Effector memory CD4-positive, alpha-beta T cell (primary cell): ENCODE data around the gene DNAI1.

Experiments
- DNase-seq, 3 donors: peaks; one replicate each; pipeline ENCODE4 v3.0.0-alpha.2; 2020
- H3K27ac ChIP-seq: 2 replicates; pipeline ENCODE4 v1.7.0; 2013; ENCODE audit warnings: mild to moderate bottlenecking, low read length, moderate library complexity; ENCODE audit not compliant: insufficient read depth, poor library complexity, severe bottlenecking
- H3K27me3 ChIP-seq: replicated peaks from 2 replicates; pipeline ENCODE4 v1.7.0; 2013; ENCODE audit warnings: mild to moderate bottlenecking, low read length; ENCODE audit not compliant: insufficient read depth, control insufficient read depth, poor library complexity, severe bottlenecking
- H3K36me3 ChIP-seq: 2 replicates; pipeline ENCODE4 v1.7.0; 2013; ENCODE audit warnings: mild to moderate bottlenecking, low read length, moderate library complexity; ENCODE audit not compliant: control insufficient read depth, insufficient read depth
- H3K4me1 ChIP-seq: 2 replicates; pipeline ENCODE4 v1.7.0; 2013; ENCODE audit warnings: low read length, mild to moderate bottlenecking; ENCODE audit not compliant: control insufficient read depth, insufficient read depth, poor library complexity, severe bottlenecking
- H3K4me3 ChIP-seq: 2 replicates; pipeline ENCODE4 v1.7.0; 2013; ENCODE audit warnings: low read length, low read depth, mild to moderate bottlenecking; ENCODE audit not compliant: insufficient read depth, poor library complexity, severe bottlenecking
- H3K9me3 ChIP-seq: 2 replicates; pipeline ENCODE4 v1.7.0; 2013; ENCODE audit warnings: mild to moderate bottlenecking, low read length, moderate library complexity; ENCODE audit not compliant: control insufficient read depth

Gene DNAI1

DNA sequence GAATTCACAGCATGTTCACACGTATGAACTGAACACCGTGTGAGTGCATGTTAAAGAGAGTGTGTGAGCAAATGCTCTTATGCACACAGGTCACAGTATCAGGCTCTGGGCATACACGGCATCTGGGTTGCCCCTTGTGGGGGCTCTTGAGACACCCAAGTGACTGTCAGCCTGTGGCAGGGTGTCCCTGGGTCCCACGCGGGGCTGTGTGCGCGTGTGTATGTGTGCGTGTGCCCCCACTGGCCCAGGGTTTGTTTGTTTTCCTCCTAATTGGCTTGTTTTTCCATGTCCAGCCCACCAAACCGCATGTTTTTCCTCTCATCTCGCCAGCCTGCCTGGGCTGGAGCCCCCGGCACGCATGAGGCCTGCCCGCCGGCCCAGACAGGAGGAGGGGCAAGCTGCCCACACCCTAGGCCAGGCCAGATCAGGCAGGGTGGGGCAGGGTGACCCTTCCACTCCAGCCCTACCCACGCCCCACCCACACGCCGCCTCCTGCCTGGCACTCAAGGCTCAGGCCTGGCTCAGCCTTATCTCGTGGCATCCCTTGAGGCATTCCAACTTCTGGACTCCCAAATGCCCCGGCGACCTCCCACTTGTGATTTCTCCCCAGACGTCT lies 102.1 kb downstream of the DNAI1 start:
- Histone ChIP-seq H3K4me1 (no peaks in the 10 kb centered on the region), H3K36me3 (no peaks in the 10 kb centered on the region), H3K27me3 (no peaks in the 10 kb centered on the region), H3K27ac (no peak overlapping the region), H3K9me3 (peaks cover 4% of the 10 kb centered on the region), H3K4me3 (no peak overlapping the region)
- DNase-seq: no peak

DNA sequence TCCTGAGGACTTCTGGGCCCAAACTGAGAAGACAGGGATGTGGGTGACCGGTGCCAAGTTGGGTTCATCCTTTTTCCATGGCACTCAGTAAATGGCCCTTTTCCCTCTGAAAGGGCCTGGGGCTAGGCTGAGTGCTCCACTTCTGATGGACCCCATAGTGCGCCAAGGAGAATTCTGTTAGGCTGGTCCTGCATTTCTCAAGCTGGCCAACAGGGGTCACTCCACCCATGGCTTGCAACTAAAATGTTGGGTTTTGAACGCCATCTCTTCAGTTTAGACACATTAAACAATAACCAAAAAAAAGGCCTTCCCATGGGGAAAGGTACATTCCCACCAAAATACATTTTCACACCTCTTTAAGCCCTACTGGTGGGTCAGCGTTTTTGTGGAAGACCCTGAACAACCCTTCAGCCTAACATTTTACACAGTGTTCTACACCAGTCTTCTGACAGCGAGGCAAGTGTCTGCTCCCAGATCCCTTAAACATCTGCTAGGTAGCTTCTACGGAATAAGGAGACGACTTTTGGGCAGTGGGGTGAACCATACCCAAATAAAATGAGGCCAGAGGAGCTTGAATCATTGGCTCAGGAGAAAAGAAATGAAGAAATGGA lies 103.6 kb downstream of the DNAI1 start:
- Histone ChIP-seq H3K27me3 (no peaks in the 10 kb centered on the region), H3K9me3 (peaks cover 4% of the 10 kb centered on the region), H3K27ac (no peak overlapping the region), H3K4me1 (no peaks in the 10 kb centered on the region), H3K4me3 (no peak overlapping the region), H3K36me3 (no peaks in the 10 kb centered on the region)
- no peak for DNase-seq

DNA sequence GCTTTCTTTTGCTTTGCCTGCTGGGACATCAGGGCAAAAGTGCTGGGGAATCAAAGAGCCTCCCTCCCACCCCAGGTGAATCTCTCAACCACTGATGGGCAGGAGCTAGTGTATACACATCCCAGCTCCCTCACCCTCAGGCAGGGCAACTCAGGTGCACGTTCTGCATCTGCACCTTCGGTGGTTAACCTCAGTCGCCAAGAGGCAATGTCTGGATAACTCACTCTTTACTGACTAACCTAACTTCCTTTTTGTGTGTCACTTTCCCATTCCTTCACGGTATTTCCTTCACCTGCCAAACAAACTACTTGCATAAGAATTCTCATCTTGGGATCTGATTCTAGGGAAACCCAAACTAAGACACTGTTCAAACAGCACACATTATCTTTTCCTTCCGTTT lies 104.7 kb downstream of the DNAI1 start:
- DNase-seq: no peak
- no peak overlapping the region for H3K27ac ChIP-seq
- no peaks in the 10 kb centered on the region for H3K4me1 ChIP-seq
- peaks cover 4% of the 10 kb centered on the region for H3K9me3 ChIP-seq
- H3K27me3 ChIP-seq: no peaks in the 10 kb centered on the region
- H3K4me3 ChIP-seq: no peak overlapping the region
- no peaks in the 10 kb centered on the region for H3K36me3 ChIP-seq

DNA sequence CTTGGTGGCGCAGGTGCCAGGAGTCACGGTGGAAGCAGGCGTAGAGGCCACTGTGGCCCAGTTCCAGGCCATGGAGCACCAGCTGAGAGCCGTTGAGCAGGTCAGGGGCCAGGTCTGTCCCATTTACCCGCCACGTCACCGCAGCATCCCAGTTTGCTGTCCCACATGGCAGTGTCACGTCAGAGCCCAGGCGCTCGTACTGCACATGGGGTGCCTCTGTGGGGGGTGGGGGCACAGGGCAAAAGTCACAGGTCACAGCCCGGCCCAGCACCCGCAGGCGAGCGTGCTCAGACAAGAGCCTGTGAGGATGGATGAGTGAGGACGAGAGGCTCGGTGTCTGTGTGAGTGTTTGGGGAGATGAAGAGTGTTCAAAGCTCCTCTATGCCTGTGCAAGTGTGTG lies 106.0 kb downstream of the DNAI1 start:
- Histone ChIP-seq H3K27ac (no peak overlapping the region), H3K9me3 (peaks cover 4% of the 10 kb centered on the region), H3K27me3 (no peaks in the 10 kb centered on the region), H3K4me3 (no peak overlapping the region), H3K4me1 (no peaks in the 10 kb centered on the region), H3K36me3 (no peaks in the 10 kb centered on the region)
- no peak for DNase-seq

- no peak overlapping the region for H3K27ac ChIP-seq
Observed at GRCh38 chr9:34565856-34566255, 107.3 kb downstream of the DNAI1 start.

DNA sequence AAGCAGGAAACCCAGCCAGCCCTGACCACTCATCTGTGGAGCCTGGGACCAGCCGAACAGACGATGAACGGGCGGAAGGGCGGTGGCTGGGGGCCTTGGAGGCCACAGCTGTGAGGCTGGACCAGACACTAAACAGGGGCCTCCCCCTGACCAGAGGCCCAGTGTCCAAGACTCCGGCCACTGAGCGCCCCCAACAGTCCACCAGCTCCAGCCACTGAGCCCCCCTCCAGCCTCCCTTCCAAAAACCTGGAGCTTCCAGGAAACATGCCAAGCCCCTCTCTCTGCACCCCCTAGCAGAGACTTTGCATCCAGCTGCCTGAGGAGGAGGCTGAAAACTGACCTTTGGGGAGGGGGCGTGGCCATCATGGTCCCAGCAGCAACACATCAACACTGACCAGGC lies 107.7 kb downstream of the DNAI1 start:
- H3K4me3 ChIP-seq: no peak overlapping the region
- H3K9me3 ChIP-seq: peaks cover 4% of the 10 kb centered on the region
- H3K36me3 ChIP-seq: no peaks in the 10 kb centered on the region
- H3K4me1 ChIP-seq: no peaks in the 10 kb centered on the region
- no peak for DNase-seq
- H3K27me3 ChIP-seq: no peaks in the 10 kb centered on the region
- no peak overlapping the region for H3K27ac ChIP-seq

More at GRCh38 chr9:34565856-34566255, 107.3 kb downstream of the DNAI1 start:
- no peak overlapping the region for H3K4me3 ChIP-seq
- H3K36me3 ChIP-seq: no peaks in the 10 kb centered on the region
- H3K27me3 ChIP-seq: no peaks in the 10 kb centered on the region
- no peak for DNase-seq
- peaks cover 4% of the 10 kb centered on the region for H3K9me3 ChIP-seq
- H3K4me1 ChIP-seq: no peaks in the 10 kb centered on the region

DNA sequence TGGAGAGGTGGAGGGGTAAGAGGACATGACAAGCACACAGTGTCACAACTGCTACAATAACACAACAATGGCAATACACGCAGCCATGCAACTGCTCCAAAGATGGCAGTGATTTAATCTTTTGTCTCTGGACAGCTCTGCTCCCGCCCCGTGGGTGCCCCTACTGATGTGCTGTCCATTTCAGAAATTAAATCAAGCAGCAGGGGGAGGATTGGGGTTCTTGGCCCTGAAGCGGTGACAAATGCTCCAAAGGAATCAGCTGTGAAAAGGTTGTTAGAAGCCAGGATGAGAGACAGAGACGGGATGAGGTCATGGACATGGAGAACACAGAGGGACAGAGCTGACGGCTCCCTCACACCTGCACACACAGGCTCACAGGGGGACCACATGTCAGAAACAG lies 108.4 kb downstream of the DNAI1 start:
- Histone ChIP-seq H3K27me3 (no peaks in the 10 kb centered on the region), H3K36me3 (no peaks in the 10 kb centered on the region), H3K9me3 (peaks cover 4% of the 10 kb centered on the region), H3K4me3 (no peak overlapping the region), H3K4me1 (no peaks in the 10 kb centered on the region), H3K27ac (no peak overlapping the region)
- DNase-seq: no peak

- DNase-seq: no peak
- H3K36me3 ChIP-seq: no peaks in the 10 kb centered on the region
- no peaks in the 10 kb centered on the region for H3K4me1 ChIP-seq
- no peak overlapping the region for H3K4me3 ChIP-seq
- no peak overlapping the region for H3K27ac ChIP-seq
- no peaks in the 10 kb centered on the region for H3K9me3 ChIP-seq
- no peaks in the 10 kb centered on the region for H3K27me3 ChIP-seq
Observed at GRCh38 chr9:34568133-34568532, 109.5 kb downstream of the DNAI1 start.

GRCh38 chr9:34568774-34569173 lies 110.2 kb downstream of the DNAI1 start:
- no peak overlapping the region for H3K27ac ChIP-seq
- no peaks in the 10 kb centered on the region for H3K27me3 ChIP-seq
- H3K4me1 ChIP-seq: no peaks in the 10 kb centered on the region
- no peak overlapping the region for H3K4me3 ChIP-seq
- DNase-seq: no peak
- no peaks in the 10 kb centered on the region for H3K9me3 ChIP-seq
- H3K36me3 ChIP-seq: no peaks in the 10 kb centered on the region

- Histone ChIP-seq H3K9me3 (no peaks in the 10 kb centered on the region), H3K4me1 (no peaks in the 10 kb centered on the region), H3K27ac (no peak overlapping the region), H3K36me3 (no peaks in the 10 kb centered on the region), H3K4me3 (no peak overlapping the region), H3K27me3 (no peaks in the 10 kb centered on the region)
- no peak for DNase-seq
Observed at GRCh38 chr9:34570376-34570775, 111.8 kb downstream of the DNAI1 start.
